Memory B cell (primary cell): ENCODE results near the gene TMEM100.

Experiments used
- ATAC-seq: fragments of 150-1000 bp; cut with Tn5 transposase; 2 replicates; pipeline ENCODE4 v1.10.0; 2021; ENCODE audit warnings: low read depth, mild to moderate bottlenecking, moderate library complexity
- DNase-seq, 2 donors: peaks; one replicate each; pipeline ENCODE4 v3.0.0; 2022; ENCODE audit warnings: low spot score in 2 of 2
- H3K27ac Mint-ChIP-seq: one replicate; pipeline ENCODE4 v1.8.0; 2022; ENCODE audit warnings: mild to moderate bottlenecking, moderate library complexity, mixed read lengths
- H3K27me3 Mint-ChIP-seq: one replicate; pipeline ENCODE4 v1.8.0; 2022; ENCODE audit warnings: mixed read lengths
- H3K36me3 Mint-ChIP-seq: one replicate; pipeline ENCODE4 v1.8.0; 2022; ENCODE audit warnings: mild to moderate bottlenecking, mixed read lengths
- H3K4me1 Mint-ChIP-seq: one replicate; pipeline ENCODE4 v1.8.0; 2022; ENCODE audit warnings: mixed read lengths
- H3K4me3 Mint-ChIP-seq: one replicate; pipeline ENCODE4 v1.8.0; 2022; ENCODE audit warnings: mild to moderate bottlenecking, moderate library complexity, mixed read lengths
- H3K9me3 Mint-ChIP-seq: one replicate; pipeline ENCODE4 v1.8.0; 2022; ENCODE audit warnings: mixed read lengths

TMEM100 gene

GRCh38 chr17:55699181-55699860 lies 23.3 kb downstream of the TMEM100 start:
- Mint-ChIP-seq H3K4me3 (no peak overlapping the region), H3K27ac (no peak overlapping the region)

GRCh38 chr17:55694286-55694910 lies 28.3 kb downstream of the TMEM100 start:
- no peak for ATAC-seq
- no peak for DNase-seq
- no peaks in the 10 kb centered on the region for H3K4me1 Mint-ChIP-seq
- H3K9me3 Mint-ChIP-seq = no peaks in the 10 kb centered on the region
- H3K36me3 Mint-ChIP-seq = no peaks in the 10 kb centered on the region
- peaks cover 13% of the 10 kb centered on the region for H3K27me3 Mint-ChIP-seq
- H3K4me3 Mint-ChIP-seq = no peak overlapping the region
- H3K27ac Mint-ChIP-seq = no peak overlapping the region

More at GRCh38 chr17:55699181-55699860, 23.3 kb downstream of the TMEM100 start:
- Mint-ChIP-seq H3K9me3 (peaks cover 4% of the 10 kb centered on the region), H3K4me1 (no peaks in the 10 kb centered on the region), H3K36me3 (peaks cover 2% of the 10 kb centered on the region), H3K27me3 (peaks cover 19% of the 10 kb centered on the region)
- ATAC-seq (no peak), DNase-seq (no peak)

GRCh38 chr17:55693254-55694216 lies 29.1 kb downstream of the TMEM100 start:
- H3K36me3 Mint-ChIP-seq = no peaks in the 10 kb centered on the region
- H3K27me3 Mint-ChIP-seq = peaks cover 14% of the 10 kb centered on the region
- no peaks in the 10 kb centered on the region for H3K9me3 Mint-ChIP-seq
- no peak overlapping the region for H3K27ac Mint-ChIP-seq
- ATAC-seq (no peak), DNase-seq (no peak)
- no peaks in the 10 kb centered on the region for H3K4me1 Mint-ChIP-seq
- H3K4me3 Mint-ChIP-seq = no peak overlapping the region

DNA sequence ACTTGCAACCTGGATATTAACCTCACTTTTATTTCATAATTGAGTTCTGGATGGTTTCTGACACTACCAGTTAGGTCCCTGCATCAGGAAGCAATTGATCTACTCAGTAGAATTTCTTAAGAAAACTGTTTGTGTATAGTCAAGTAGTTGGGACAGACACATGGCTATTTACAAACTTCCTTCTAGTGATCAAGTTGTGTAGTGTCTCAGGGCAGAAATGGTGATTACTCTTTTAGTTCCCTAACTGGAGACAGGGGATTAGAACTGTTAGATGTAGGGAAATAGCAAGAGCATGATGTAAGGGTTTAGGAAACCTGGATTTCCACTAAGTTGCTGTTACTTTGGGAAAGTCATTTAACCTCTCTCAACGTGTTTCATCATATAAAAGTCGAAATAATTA lies 30.4 kb downstream of the TMEM100 start:
- no peak for DNase-seq
- no peaks in the 10 kb centered on the region for H3K4me1 Mint-ChIP-seq
- H3K4me3 Mint-ChIP-seq = no peak overlapping the region
- H3K9me3 Mint-ChIP-seq = no peaks in the 10 kb centered on the region
- no peaks in the 10 kb centered on the region for H3K36me3 Mint-ChIP-seq
- no peak overlapping the region for H3K27ac Mint-ChIP-seq
- peaks cover 7% of the 10 kb centered on the region for H3K27me3 Mint-ChIP-seq
- ATAC-seq = no peak

DNA sequence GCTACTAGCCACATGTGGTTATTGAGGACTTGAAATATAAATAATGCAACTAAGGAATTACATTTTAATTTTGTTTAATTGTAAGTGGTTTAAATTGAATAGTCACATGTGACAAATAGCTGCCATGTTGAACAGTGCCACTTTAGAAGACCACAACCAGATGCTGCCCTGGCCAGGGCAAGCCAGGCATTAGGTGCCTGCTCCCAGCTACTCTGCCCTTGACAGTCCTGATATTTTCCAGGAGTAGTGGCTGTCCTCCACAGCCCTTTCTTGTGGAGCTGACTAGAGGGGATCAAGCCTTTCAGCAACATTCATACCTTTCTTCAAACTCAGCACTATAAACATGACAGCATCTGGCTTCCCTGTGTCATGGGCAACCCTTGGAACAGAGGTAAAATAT lies 31.0 kb downstream of the TMEM100 start:
- Mint-ChIP-seq H3K27ac (no peak overlapping the region), H3K27me3 (peaks cover 7% of the 10 kb centered on the region), H3K4me1 (no peaks in the 10 kb centered on the region), H3K36me3 (no peaks in the 10 kb centered on the region), H3K9me3 (no peaks in the 10 kb centered on the region), H3K4me3 (no peak overlapping the region)
- ATAC-seq = no peak
- DNase-seq = no peak

DNA sequence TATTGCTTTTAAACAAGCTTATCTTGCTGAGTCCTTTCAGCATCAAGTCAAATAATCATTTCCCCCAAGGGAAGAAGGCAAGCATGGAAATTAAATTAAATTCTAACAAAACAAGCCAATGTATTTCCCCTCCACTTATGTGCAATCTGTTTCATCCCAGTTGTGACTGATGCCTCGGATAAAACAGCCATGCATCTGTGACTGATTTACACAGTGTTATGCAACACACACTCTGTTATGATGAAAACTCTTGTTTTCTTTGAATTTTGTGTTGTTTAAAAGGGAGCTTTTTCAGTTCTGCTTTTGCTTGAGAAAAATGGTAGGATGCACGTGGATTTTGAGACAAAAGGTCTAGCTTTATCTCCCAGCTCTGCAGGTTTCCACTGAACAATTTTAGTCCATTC lies 32.6 kb downstream of the TMEM100 start:
- Mint-ChIP-seq H3K9me3 (peaks cover 2% of the 10 kb centered on the region), H3K36me3 (no peaks in the 10 kb centered on the region), H3K4me1 (no peaks in the 10 kb centered on the region), H3K27ac (no peak overlapping the region), H3K4me3 (no peak overlapping the region), H3K27me3 (peaks cover 9% of the 10 kb centered on the region)
- ATAC-seq (no peak), DNase-seq (no peak)

DNA sequence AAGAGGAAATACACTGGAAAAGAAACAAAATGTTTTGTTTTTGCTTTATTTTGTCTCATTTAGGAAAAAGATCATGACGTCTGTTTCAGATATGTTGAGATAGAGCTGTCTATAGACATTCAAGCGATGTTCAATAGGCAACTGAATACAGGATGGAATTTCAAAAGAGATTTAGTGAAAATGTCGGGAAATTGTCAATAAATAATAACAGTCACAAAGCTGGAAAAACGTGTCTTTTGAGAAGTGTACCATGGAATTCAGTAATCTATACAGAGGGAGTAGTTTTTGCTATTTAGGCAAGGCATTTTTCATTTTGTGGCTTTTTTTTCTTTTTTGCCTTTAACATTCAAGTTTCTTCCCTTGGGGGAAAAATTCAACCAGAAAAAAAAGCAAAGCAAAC lies 33.0 kb downstream of the TMEM100 start:
- H3K4me1 Mint-ChIP-seq = no peaks in the 10 kb centered on the region
- H3K27ac Mint-ChIP-seq = no peak overlapping the region
- peaks cover 11% of the 10 kb centered on the region for H3K27me3 Mint-ChIP-seq
- H3K4me3 Mint-ChIP-seq = no peak overlapping the region
- ATAC-seq (no peak), DNase-seq (no peak)
- peaks cover 2% of the 10 kb centered on the region for H3K9me3 Mint-ChIP-seq
- no peaks in the 10 kb centered on the region for H3K36me3 Mint-ChIP-seq

DNA sequence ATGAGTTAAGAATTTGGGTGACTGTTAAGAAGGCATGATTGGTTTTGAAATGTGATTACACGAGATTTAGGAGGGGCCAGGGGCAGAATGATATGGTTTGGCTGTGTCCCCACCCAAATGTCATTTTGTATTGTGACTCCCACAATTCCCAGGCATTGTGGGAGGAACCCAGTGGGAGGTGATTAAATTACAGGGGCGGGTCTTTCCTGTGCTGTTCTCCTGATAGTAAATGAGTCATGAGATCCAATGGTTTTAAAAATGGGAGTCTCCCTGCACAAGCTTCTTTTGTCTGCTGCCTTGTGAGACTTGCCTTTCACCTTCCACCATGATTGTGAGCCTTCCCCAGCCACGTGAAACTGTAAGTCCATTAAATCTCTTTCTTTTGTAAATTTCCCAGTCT lies 34.6 kb downstream of the TMEM100 start:
- Mint-ChIP-seq H3K4me1 (no peaks in the 10 kb centered on the region), H3K36me3 (no peaks in the 10 kb centered on the region), H3K4me3 (no peak overlapping the region), H3K9me3 (peaks cover 2% of the 10 kb centered on the region), H3K27ac (no peak overlapping the region), H3K27me3 (peaks cover 12% of the 10 kb centered on the region)
- no peak for ATAC-seq
- DNase-seq = no peak

DNA sequence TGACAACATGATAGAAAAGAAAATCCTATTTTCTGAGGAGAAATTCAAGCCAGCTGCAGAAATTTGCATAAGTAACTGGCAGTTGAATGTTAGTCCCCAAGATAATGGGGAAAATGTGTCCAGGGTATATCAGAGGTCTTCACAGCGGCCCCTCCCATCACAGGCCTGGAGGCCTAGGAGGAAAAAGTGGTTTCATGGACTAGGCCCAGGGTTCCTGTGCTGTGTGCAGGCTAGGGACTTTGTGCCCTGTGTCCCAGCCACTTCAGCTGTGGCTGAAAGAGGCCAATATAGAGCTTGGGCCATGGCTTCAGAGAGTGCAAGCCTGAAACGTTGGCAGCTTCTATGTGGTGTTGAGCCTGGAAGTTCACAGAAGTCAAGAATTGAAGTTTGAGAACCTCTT lies 35.6 kb downstream of the TMEM100 start:
- H3K36me3 Mint-ChIP-seq = no peaks in the 10 kb centered on the region
- peaks cover 2% of the 10 kb centered on the region for H3K9me3 Mint-ChIP-seq
- ATAC-seq = no peak
- H3K27ac Mint-ChIP-seq = no peak overlapping the region
- no peak overlapping the region for H3K4me3 Mint-ChIP-seq
- no peak for DNase-seq
- H3K4me1 Mint-ChIP-seq = no peaks in the 10 kb centered on the region
- H3K27me3 Mint-ChIP-seq = peaks cover 12% of the 10 kb centered on the region

- peaks cover 5% of the 10 kb centered on the region for H3K4me1 Mint-ChIP-seq
- H3K4me3 Mint-ChIP-seq = no peak overlapping the region
- H3K9me3 Mint-ChIP-seq = peaks cover 2% of the 10 kb centered on the region
- H3K27ac Mint-ChIP-seq = no peak overlapping the region
- DNase-seq (no peak), ATAC-seq (no peak)
- no peaks in the 10 kb centered on the region for H3K36me3 Mint-ChIP-seq
- peaks cover 20% of the 10 kb centered on the region for H3K27me3 Mint-ChIP-seq
These were observed 38.9 kb downstream of the TMEM100 start for GRCh38 chr17:55683550-55684315.

DNA sequence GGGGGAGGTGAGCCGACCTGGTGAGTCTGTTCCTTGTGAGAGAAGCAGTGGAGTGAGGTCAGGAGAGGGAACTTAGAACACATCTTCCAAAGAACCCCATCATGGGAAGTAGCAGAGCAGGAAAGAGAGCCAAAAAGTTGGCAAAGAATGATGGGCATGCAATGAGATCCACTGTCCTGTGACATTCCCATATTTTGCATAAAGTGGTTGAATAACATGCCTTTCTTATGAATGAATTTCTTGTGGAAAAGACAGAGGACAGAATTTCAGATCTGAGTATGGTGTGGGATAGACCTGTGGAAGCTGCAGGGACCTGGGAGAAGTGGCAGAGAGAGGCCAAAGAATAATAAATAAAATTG lies 41.3 kb downstream of the TMEM100 start:
- Mint-ChIP-seq H3K27me3 (peaks cover 25% of the 10 kb centered on the region), H3K4me1 (peaks cover 5% of the 10 kb centered on the region), H3K9me3 (peaks cover 1% of the 10 kb centered on the region), H3K36me3 (no peaks in the 10 kb centered on the region), H3K27ac (no peak overlapping the region), H3K4me3 (no peak overlapping the region)
- DNase-seq (no peak), ATAC-seq (no peak)

DNA sequence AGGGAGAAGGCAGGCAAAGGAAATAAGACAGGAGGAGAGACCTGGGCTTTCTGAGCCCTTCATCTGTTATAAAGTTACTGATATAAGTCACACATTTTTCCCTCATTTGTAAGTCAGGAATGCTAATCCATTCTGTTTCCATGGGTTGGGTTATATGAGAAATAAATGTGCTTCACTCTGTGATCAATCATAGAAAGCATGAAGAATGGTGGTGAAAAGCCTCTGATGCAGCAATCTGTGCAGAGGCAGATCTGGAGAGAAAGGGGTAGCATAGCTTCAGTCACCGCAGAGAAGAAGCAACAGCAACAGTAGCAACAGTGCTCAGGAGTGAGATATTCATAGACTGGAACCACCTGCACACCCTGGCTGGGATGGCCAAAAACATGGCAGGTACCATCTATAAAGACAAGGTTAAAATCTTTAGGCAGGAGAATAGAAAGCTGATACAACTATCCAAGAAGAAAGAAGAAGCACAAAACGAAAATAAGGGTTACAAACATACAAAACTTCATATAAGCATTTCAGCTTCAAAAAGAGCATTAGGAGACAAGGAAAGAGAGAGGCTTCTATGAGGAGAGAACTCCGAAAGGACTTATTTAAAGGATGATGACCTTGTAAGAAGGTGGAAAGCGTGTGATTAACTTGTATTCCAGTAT lies 41.9 kb downstream of the TMEM100 start:
- peaks cover 5% of the 10 kb centered on the region for H3K4me1 Mint-ChIP-seq
- H3K27ac Mint-ChIP-seq = no peak overlapping the region
- peaks cover 2% of the 10 kb centered on the region for H3K36me3 Mint-ChIP-seq
- H3K4me3 Mint-ChIP-seq = no peak overlapping the region
- H3K27me3 Mint-ChIP-seq = peaks cover 28% of the 10 kb centered on the region
- no peaks in the 10 kb centered on the region for H3K9me3 Mint-ChIP-seq
- no peak for ATAC-seq
- DNase-seq = no peak

GRCh38 chr17:55677446-55677845 lies 45.2 kb downstream of the TMEM100 start:
- Mint-ChIP-seq H3K4me3 (no peak overlapping the region), H3K4me1 (peaks cover 9% of the 10 kb centered on the region), H3K9me3 (peaks cover 6% of the 10 kb centered on the region), H3K27ac (no peak overlapping the region), H3K27me3 (peaks cover 22% of the 10 kb centered on the region), H3K36me3 (peaks cover 3% of the 10 kb centered on the region)
- DNase-seq = no peak
- ATAC-seq = no peak
